ENCODE data around the gene SREBF2.

DNA sequence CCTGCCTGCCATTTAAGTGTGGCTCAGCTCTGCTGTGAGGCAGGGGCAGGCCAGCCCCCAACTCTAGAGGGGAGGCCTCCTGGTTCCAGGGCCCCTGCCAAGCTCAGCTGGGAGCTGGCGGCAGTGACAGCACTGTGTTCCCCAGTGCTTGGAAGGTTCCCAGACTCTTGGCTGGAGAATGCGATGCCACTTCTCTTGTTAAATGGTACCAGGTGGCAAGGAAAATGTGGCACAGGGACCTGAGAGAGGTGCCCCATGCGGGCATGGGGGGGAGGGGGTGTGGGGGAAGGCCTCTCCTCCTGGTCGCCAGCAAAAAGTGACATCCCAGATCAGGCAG lies 102.1 kb downstream of the SREBF2 start:
- TF ChIP-seq, protein P1, sequence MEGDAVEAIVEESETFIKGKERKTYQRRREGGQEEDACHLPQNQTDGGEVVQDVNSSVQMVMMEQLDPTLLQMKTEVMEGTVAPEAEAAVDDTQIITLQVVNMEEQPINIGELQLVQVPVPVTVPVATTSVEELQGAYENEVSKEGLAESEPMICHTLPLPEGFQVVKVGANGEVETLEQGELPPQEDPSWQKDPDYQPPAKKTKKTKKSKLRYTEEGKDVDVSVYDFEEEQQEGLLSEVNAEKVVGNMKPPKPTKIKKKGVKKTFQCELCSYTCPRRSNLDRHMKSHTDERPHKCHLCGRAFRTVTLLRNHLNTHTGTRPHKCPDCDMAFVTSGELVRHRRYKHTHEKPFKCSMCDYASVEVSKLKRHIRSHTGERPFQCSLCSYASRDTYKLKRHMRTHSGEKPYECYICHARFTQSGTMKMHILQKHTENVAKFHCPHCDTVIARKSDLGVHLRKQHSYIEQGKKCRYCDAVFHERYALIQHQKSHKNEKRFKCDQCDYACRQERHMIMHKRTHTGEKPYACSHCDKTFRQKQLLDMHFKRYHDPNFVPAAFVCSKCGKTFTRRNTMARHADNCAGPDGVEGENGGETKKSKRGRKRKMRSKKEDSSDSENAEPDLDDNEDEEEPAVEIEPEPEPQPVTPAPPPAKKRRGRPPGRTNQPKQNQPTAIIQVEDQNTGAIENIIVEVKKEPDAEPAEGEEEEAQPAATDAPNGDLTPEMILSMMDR (IDR thresholded peaks at IDR 0.05; ENCODE audit: insufficient read depth, low read length), result no peak
- TF ChIP-seq, protein P2, sequence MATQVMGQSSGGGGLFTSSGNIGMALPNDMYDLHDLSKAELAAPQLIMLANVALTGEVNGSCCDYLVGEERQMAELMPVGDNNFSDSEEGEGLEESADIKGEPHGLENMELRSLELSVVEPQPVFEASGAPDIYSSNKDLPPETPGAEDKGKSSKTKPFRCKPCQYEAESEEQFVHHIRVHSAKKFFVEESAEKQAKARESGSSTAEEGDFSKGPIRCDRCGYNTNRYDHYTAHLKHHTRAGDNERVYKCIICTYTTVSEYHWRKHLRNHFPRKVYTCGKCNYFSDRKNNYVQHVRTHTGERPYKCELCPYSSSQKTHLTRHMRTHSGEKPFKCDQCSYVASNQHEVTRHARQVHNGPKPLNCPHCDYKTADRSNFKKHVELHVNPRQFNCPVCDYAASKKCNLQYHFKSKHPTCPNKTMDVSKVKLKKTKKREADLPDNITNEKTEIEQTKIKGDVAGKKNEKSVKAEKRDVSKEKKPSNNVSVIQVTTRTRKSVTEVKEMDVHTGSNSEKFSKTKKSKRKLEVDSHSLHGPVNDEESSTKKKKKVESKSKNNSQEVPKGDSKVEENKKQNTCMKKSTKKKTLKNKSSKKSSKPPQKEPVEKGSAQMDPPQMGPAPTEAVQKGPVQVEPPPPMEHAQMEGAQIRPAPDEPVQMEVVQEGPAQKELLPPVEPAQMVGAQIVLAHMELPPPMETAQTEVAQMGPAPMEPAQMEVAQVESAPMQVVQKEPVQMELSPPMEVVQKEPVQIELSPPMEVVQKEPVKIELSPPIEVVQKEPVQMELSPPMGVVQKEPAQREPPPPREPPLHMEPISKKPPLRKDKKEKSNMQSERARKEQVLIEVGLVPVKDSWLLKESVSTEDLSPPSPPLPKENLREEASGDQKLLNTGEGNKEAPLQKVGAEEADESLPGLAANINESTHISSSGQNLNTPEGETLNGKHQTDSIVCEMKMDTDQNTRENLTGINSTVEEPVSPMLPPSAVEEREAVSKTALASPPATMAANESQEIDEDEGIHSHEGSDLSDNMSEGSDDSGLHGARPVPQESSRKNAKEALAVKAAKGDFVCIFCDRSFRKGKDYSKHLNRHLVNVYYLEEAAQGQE (IDR thresholded peaks at IDR 0.05; ENCODE audit: insufficient replicate concordance, low read depth), result no peak

Measured in HL-60 (cell line).